ENCODE measurements around the gene CAPN2. TPM values are rescaled to one million over a fixed set of nuclear protein-coding genes. Genes with fewer than 3 reads are reported as not detected.
"Not testable (repeated sequence)": the region's sequence is repeated elsewhere in the genome, so short reads cannot be mapped to it uniquely, and the experiment has no call there.

The CAPN2 gene
- total and polyA plus RNA-seq, 5 experiments from 2014 or later: 68.6 to 101 (median 72.2) TPM

GRCh38 chr1:223737342-223737741, 25.0 kb downstream of the CAPN2 start:
- H3K4me3 Mint-ChIP-seq: no peak overlapping the region
- peaks cover 0 to 26% (median 5%) of the 10 kb centered on the region in 3 donors for H3K36me3 Mint-ChIP-seq
- ATAC-seq (no peak), DNase-seq (no peak)
- no peaks in the 10 kb centered on the region for H3K27me3 Mint-ChIP-seq
- H3K27ac Mint-ChIP-seq: peak overlapping the region in 4 of 10 donors; percentile 16 to 62 (median 36)
- H3K4me1 Mint-ChIP-seq: peaks cover 3 to 16% (median 11%) of the 10 kb centered on the region in 4 donors
- H3K9me3 Mint-ChIP-seq: no peaks in the 10 kb centered on the region
- POLR2A ChIA-PET: interaction anchor here (1.4 kb wide), 1 partner anchor 9 kb away, joined by 3 read pairs; no protein-coding TSS in a partner anchor

- Mint-ChIP-seq H3K4me3 (no peak overlapping the region), H3K27me3 (no peaks in the 10 kb centered on the region), H3K36me3 (peaks cover 0 to 35% (median 5%) of the 10 kb centered on the region in 3 donors), H3K9me3 (no peaks in the 10 kb centered on the region), H3K27ac (peak overlapping the region in 3 of 10 donors; percentile 41 to 79 (median 52)), H3K4me1 (peaks cover 3 to 10% (median 6%) of the 10 kb centered on the region in 4 donors)
- ATAC-seq (no peak), DNase-seq (no peak)
- POLR2A ChIA-PET: interaction anchor here (1.4 kb wide), 1 partner anchor 10 kb away, joined by 3 read pairs; no protein-coding TSS in a partner anchor
Observed at GRCh38 chr1:223738465-223739365, 26.4 kb downstream of the CAPN2 start.

- ATAC-seq (no peak), DNase-seq (no peak)
- H3K4me3 Mint-ChIP-seq: no peak overlapping the region
- no peaks in the 10 kb centered on the region for H3K27me3 Mint-ChIP-seq
- POLR2A ChIA-PET: no interaction called here
- H3K36me3 Mint-ChIP-seq: peaks cover 0 to 38% (median 3%) of the 10 kb centered on the region in 3 donors
- peak overlapping the region in 1 of 10 donors; percentile 25 for H3K27ac Mint-ChIP-seq
- peaks cover 2 to 10% (median 4%) of the 10 kb centered on the region in 4 donors for H3K4me1 Mint-ChIP-seq
- no peaks in the 10 kb centered on the region for H3K9me3 Mint-ChIP-seq
Observed at GRCh38 chr1:223739366-223740037, 27.2 kb downstream of the CAPN2 start.

- not testable (repeated sequence) for H3K4me1 Mint-ChIP-seq, H3K9me3 Mint-ChIP-seq, DNase-seq, ATAC-seq, H3K4me3 Mint-ChIP-seq, H3K27me3 Mint-ChIP-seq
- POLR2A ChIA-PET: interaction anchor here (0.6 kb wide), 1 partner anchor 10 kb away, joined by 6 read pairs; no protein-coding TSS in a partner anchor
- Mint-ChIP-seq H3K27ac (peak overlapping the region in 2 of 10 donors; percentile 22 to 24), H3K36me3 (peaks cover 0 to 41% (median 3%) of the 10 kb centered on the region in 3 donors)
Observed at GRCh38 chr1:223740038-223740736, 27.8 kb downstream of the CAPN2 start.

GRCh38 chr1:223741861-223742260, 29.5 kb downstream of the CAPN2 start:
- ATAC-seq (no peak), DNase-seq (no peak)
- Mint-ChIP-seq H3K9me3 (no peaks in the 10 kb centered on the region), H3K27ac (no peak overlapping the region), H3K36me3 (peaks cover 0 to 54% (median 3%) of the 10 kb centered on the region in 3 donors), H3K4me1 (peaks cover 0 to 2% (median 2%) of the 10 kb centered on the region in 4 donors), H3K4me3 (no peak overlapping the region), H3K27me3 (no peaks in the 10 kb centered on the region)
- POLR2A ChIA-PET: no interaction called here

GRCh38 chr1:223742856-223743517, 30.6 kb downstream of the CAPN2 start:
- Mint-ChIP-seq H3K4me3 (no peak overlapping the region), H3K4me1 (peaks cover 0 to 7% (median 3%) of the 10 kb centered on the region in 4 donors), H3K27ac (peak overlapping the region in 5 of 10 donors; percentile 29 to 87 (median 56)), H3K9me3 (no peaks in the 10 kb centered on the region), H3K36me3 (peaks cover 0 to 58% (median 3%) of the 10 kb centered on the region in 3 donors), H3K27me3 (no peaks in the 10 kb centered on the region)
- DNase-seq: no peak
- POLR2A ChIA-PET: interaction anchor here (0.6 kb wide), 1 partner anchor 20 kb away, joined by 3 read pairs; no protein-coding TSS in a partner anchor
- no peak for ATAC-seq

GRCh38 chr1:223745731-223746130, 33.4 kb downstream of the CAPN2 start:
- DNase-seq (no peak), ATAC-seq (no peak)
- peak overlapping the region in 2 of 10 donors; percentile 34 to 84 for H3K27ac Mint-ChIP-seq
- H3K4me1 Mint-ChIP-seq: peaks cover 5 to 17% (median 6%) of the 10 kb centered on the region in 4 donors
- no peak overlapping the region for H3K4me3 Mint-ChIP-seq
- H3K36me3 Mint-ChIP-seq: peaks cover 0 to 49% (median 7%) of the 10 kb centered on the region in 3 donors
- no peaks in the 10 kb centered on the region for H3K27me3 Mint-ChIP-seq
- H3K9me3 Mint-ChIP-seq: no peaks in the 10 kb centered on the region
- POLR2A ChIA-PET: no interaction called here

- Mint-ChIP-seq H3K36me3 (peaks cover 5 to 70% (median 13%) of the 10 kb centered on the region in 3 donors), H3K27ac (peak overlapping the region in 5 of 10 donors; percentile 2 to 75 (median 29)), H3K9me3 (no peaks in the 10 kb centered on the region), H3K27me3 (no peaks in the 10 kb centered on the region), H3K4me1 (peaks cover 5 to 17% (median 6%) of the 10 kb centered on the region in 4 donors), H3K4me3 (peak overlapping the region; percentile 11 to 87 (median 62))
- ATAC-seq: no peak
- no peak for DNase-seq
- POLR2A ChIA-PET: interaction anchor here (3.0 kb wide), 1 partner anchor 36 kb away, joined by 22 read pairs; the partner anchor contains the start of gene CAPN2
Observed at GRCh38 chr1:223747838-223748335, 35.5 kb downstream of the CAPN2 start.

GRCh38 chr1:223748405-223748772, 36.0 kb downstream of the CAPN2 start:
- Mint-ChIP-seq H3K27me3 (no peaks in the 10 kb centered on the region), H3K36me3 (peaks cover 5 to 71% (median 18%) of the 10 kb centered on the region in 3 donors), H3K4me1 (peaks cover 6 to 17% (median 7%) of the 10 kb centered on the region in 4 donors), H3K9me3 (no peaks in the 10 kb centered on the region), H3K27ac (peak overlapping the region in 4 of 10 donors; percentile 2 to 76 (median 53)), H3K4me3 (peak overlapping the region in 9 of 10 donors; percentile 24 to 87 (median 78))
- DNase-seq: no peak
- ATAC-seq: peak in 1 of 2 donors; percentile 12
- POLR2A ChIA-PET: interaction anchor here (1.2 to 3.0 kb wide), 3 partner anchors 32 to 49 kb away, joined by 7 to 22 read pairs (median 8); partner anchors contain the start of gene CAPN2

GRCh38 chr1:223748773-223749733, 36.7 kb downstream of the CAPN2 start:
- Mint-ChIP-seq H3K4me3 (peak overlapping the region; percentile 71 to 87 (median 79)), H3K4me1 (peaks cover 6 to 17% (median 7%) of the 10 kb centered on the region in 4 donors), H3K36me3 (peaks cover 5 to 71% (median 23%) of the 10 kb centered on the region in 3 donors), H3K27ac (peak overlapping the region in 5 of 10 donors; percentile 44 to 85 (median 61)), H3K9me3 (no peaks in the 10 kb centered on the region), H3K27me3 (no peaks in the 10 kb centered on the region)
- DNase-seq (peak; percentile 39 to 75 (median 66)), ATAC-seq (peak; percentile 91 to 96)
- POLR2A ChIA-PET: interaction anchor here (1.2 to 3.0 kb wide), 3 partner anchors 32 to 50 kb away, joined by 7 to 22 read pairs (median 8); partner anchors contain the start of gene CAPN2

Measured in naive thymus-derived CD8-positive, alpha-beta T cell (primary cell).